IMR-90 (cell line): ENCODE data around the gene TRAPPC2B. TPM values are rescaled to one million over a fixed set of nuclear protein-coding genes. Genes with fewer than 3 reads are reported as not detected.

ENCODE experiments used
- ATAC-seq: fragments of 200-7000 bp; cut with Tn5 transposase; 2 replicates; pipeline ENCODE4 v1.9.1; 2020; ENCODE audit warnings: low read depth, mild to moderate bottlenecking, moderate library complexity
- BruUV-seq: library from RNA; stranded (reverse); fragments of 400-500 nt; replicated peaks from 2 replicates; lab custom pipeline; 2021; lab: Mats Ljungman, UMichigan
- CTCF ChIA-PET: fragments of 300-600 bp; formaldehyde crosslinking; extraction: SDS; loops from one replicate; lab custom pipeline; 2021; ENCODE audit warnings: antibody characterized with exemption; lab: Yijun Ruan, JAX
- POLR2A ChIA-PET: fragments of 300-600 bp; sonication (Branson Sonifier 250); formaldehyde crosslinking; loops from one replicate; lab custom pipeline; 2022; ENCODE audit warnings: antibody characterized with exemption; ENCODE audit not compliant: unreplicated experiment; lab: Charles Lee
- DNase-seq: peaks from one replicate; pipeline ENCODE4 v3.0.0; 2013
- H2AFZ ChIP-seq: replicated peaks from 2 replicates; pipeline ENCODE3; 2013; ENCODE audit warnings: low read length, mild to moderate bottlenecking; ENCODE audit not compliant: poor library complexity
- H2AK5ac ChIP-seq: 2 replicates; pipeline ENCODE4 v1.6.1; 2013; ENCODE audit warnings: low read depth, low read length, inconsistent platforms
- H2AK9ac ChIP-seq: replicated peaks from 2 replicates; pipeline ENCODE3; 2013; ENCODE audit warnings: mild to moderate bottlenecking, low read depth, low read length, moderate library complexity; ENCODE audit not compliant: poor library complexity
- H2BK120ac ChIP-seq: 2 replicates; pipeline ENCODE4 v1.6.1; 2013; ENCODE audit warnings: low read depth, low read length, inconsistent platforms
- H2BK15ac ChIP-seq: 3 replicates; pipeline ENCODE4 v1.6.1; 2013; ENCODE audit warnings: low read depth, low read length, inconsistent platforms
- H2BK20ac ChIP-seq: 2 replicates; pipeline ENCODE4 v1.6.1; 2013; ENCODE audit warnings: low read depth, mild to moderate bottlenecking, inconsistent platforms, low read length, moderate library complexity
- H2BK5ac ChIP-seq: 2 replicates; pipeline ENCODE4 v1.6.1; 2013; ENCODE audit warnings: mild to moderate bottlenecking, low read depth, low read length, inconsistent platforms; ENCODE audit not compliant: poor library complexity, severe bottlenecking
- H3K14ac ChIP-seq: replicated peaks from 2 replicates; pipeline ENCODE4 v1.6.1; 2013; ENCODE audit warnings: low read depth, low read length, inconsistent platforms
- H3K18ac ChIP-seq: 2 replicates; pipeline ENCODE4 v1.6.1; 2013; ENCODE audit warnings: low read depth, low read length, control low read depth
- H3K23ac ChIP-seq: 2 replicates; pipeline ENCODE4 v1.6.1; 2013; ENCODE audit warnings: low read depth, low read length, inconsistent platforms
- H3K27ac ChIP-seq: 2 replicates; pipeline ENCODE4 v1.5.1; 2013; ENCODE audit warnings: mild to moderate bottlenecking, control low read depth, low read length; ENCODE audit not compliant: insufficient read depth
- H3K27me3 ChIP-seq: 2 replicates; pipeline ENCODE4 v1.6.1; 2013; ENCODE audit warnings: low read length; ENCODE audit not compliant: control insufficient read depth, insufficient read depth
- H3K36me3 ChIP-seq: 2 replicates; pipeline ENCODE4 v1.6.1; 2013; ENCODE audit warnings: low read length, mixed read lengths; ENCODE audit not compliant: control insufficient read depth, insufficient read depth
- H3K4ac ChIP-seq: 2 replicates; pipeline ENCODE4 v1.6.1; 2013; ENCODE audit warnings: low read depth, low read length, inconsistent platforms
- H3K4me1 ChIP-seq: 2 replicates; pipeline ENCODE4 v1.6.1; 2013; ENCODE audit warnings: low read length, mixed read lengths; ENCODE audit not compliant: control insufficient read depth, insufficient read depth
- H3K4me2 ChIP-seq: 2 replicates; pipeline ENCODE4 v1.6.1; 2013; ENCODE audit warnings: low read depth, mild to moderate bottlenecking, control low read depth, low read length, moderate library complexity
- H3K4me3 ChIP-seq: 2 replicates; pipeline ENCODE4 v1.5.1; 2013; ENCODE audit warnings: low read depth, mild to moderate bottlenecking, control low read depth, low read length, moderate library complexity; ENCODE audit not compliant: insufficient read depth
- H3K56ac ChIP-seq: 2 replicates; pipeline ENCODE4 v1.6.1; 2013; ENCODE audit warnings: low read length, inconsistent platforms; ENCODE audit not compliant: insufficient read depth; ENCODE audit errors: extremely low read depth
- H3K79me1 ChIP-seq, 2 experiments: 2 replicates each; pipeline ENCODE4 v1.6.1; 2013; ENCODE audit warnings: low read length in 2 of 2, inconsistent platforms in 1 of 2, low read depth in 1 of 2
- H3K9ac ChIP-seq: 2 replicates; pipeline ENCODE4 v1.6.1; 2013; ENCODE audit warnings: low read depth, low read length, control low read depth
- H3K9me1 ChIP-seq: 2 replicates; pipeline ENCODE4 v1.6.1; 2013; ENCODE audit warnings: low read length, inconsistent platforms; ENCODE audit not compliant: insufficient read depth
- H3K9me3 ChIP-seq: 2 replicates; pipeline ENCODE4 v1.6.1; 2013; ENCODE audit warnings: low read length; ENCODE audit not compliant: control insufficient read depth, insufficient read depth
- H4K20me1 ChIP-seq: 2 replicates; pipeline ENCODE4 v1.6.1; 2013; ENCODE audit warnings: low read length, inconsistent platforms; ENCODE audit not compliant: insufficient read depth
- H4K5ac ChIP-seq: 2 replicates; pipeline ENCODE4 v1.6.1; 2013; ENCODE audit warnings: mild to moderate bottlenecking, low read depth, low read length, control low read depth
- H4K8ac ChIP-seq, 2 experiments: 2 replicates each; pipeline ENCODE4 v1.6.1; 2013; ENCODE audit warnings: low read depth in 2 of 2, low read length in 2 of 2, control low read depth in 1 of 2, inconsistent platforms in 1 of 2
- H4K91ac ChIP-seq: 2 replicates; pipeline ENCODE4 v1.6.1; 2013; ENCODE audit warnings: low read depth, low read length, inconsistent platforms; ENCODE audit not compliant: insufficient read depth
- BHLHE40 ChIP-seq: fragments of 150-350 bp; IDR thresholded peaks from 2 replicates; pipeline ENCODE4 v1.6.1; 2016; ENCODE audit warnings: mild to moderate bottlenecking, low read depth, low read length
- CEBPB ChIP-seq: IDR thresholded peaks from 2 replicates; pipeline ENCODE4 v1.6.1; 2012; ENCODE audit warnings: low read depth, low read length, improper control_type of control experiment
- CHD1 ChIP-seq: IDR thresholded peaks from 2 replicates; pipeline ENCODE4 v1.6.1; 2012; ENCODE audit warnings: low read depth, low read length, improper control_type of control experiment
- CTCF ChIP-seq: conservative IDR thresholded peaks from 2 replicates; pipeline ENCODE4 v1.5.1; 2012; ENCODE audit warnings: mild to moderate bottlenecking, low read depth, low read length, improper control_type of control experiment
- ELK1 ChIP-seq: fragments of 150-350 bp; IDR thresholded peaks from 2 replicates; pipeline ENCODE4 v1.6.1; 2016; ENCODE audit warnings: low read depth, mild to moderate bottlenecking, low read length, moderate library complexity, borderline replicate concordance
- MAZ ChIP-seq: IDR thresholded peaks from 2 replicates; pipeline ENCODE4 v1.6.1; 2012; ENCODE audit warnings: low read depth, mild to moderate bottlenecking, low read length, improper control_type of control experiment, moderate library complexity, borderline replicate concordance
- RAD21 ChIP-seq: IDR thresholded peaks from 2 replicates; pipeline ENCODE4 v1.6.1; 2012; ENCODE audit warnings: low read length, improper control_type of control experiment
- RCOR1 ChIP-seq: IDR thresholded peaks from 2 replicates; pipeline ENCODE4 v1.6.1; 2012; ENCODE audit warnings: mild to moderate bottlenecking, low read length, improper control_type of control experiment; ENCODE audit not compliant: insufficient replicate concordance
- RFX5 ChIP-seq: IDR thresholded peaks from 2 replicates; pipeline ENCODE4 v1.8.0; 2012; ENCODE audit warnings: low read depth, mild to moderate bottlenecking, low read length, moderate library complexity
- SMC3 ChIP-seq: fragments of 150-350 bp; IDR thresholded peaks from 2 replicates; pipeline ENCODE4 v1.6.1; 2016; ENCODE audit warnings: low read depth, mild to moderate bottlenecking, antibody characterized with exemption, low read length, moderate library complexity
- WGBS, 2 experiments: methylation state at CpG; one replicate each; pipeline versions ENCODE4 v1.1.5 to v1.1.7; 2013; ENCODE audit warnings: missing lambda C conversion rate in 2 of 2; ENCODE audit not compliant: insufficient read length in 1 of 2; ENCODE audit errors: extremely low coverage in 2 of 2; 5-methylcytosine and 5-hydroxymethylcytosine counted together
- dilution Hi-C: fragments of 300-500 bp; cut with HindIII; formaldehyde crosslinking; loops from one replicate; pipeline ENCODE4 v1.14.3; 2018; ENCODE audit warnings: low sequenced_read_pairs; ENCODE audit not compliant: unreplicated experiment
- in situ Hi-C: fragments of 300-500 bp; cut with MboI; formaldehyde crosslinking; loops from 3 replicates; pipeline ENCODE4 v1.14.3; 2019; ENCODE audit warnings: low sequenced_read_pairs, inconsistent platforms, mixed read lengths
- intact Hi-C: fragments of 100-400 bp; cut with micrococcal nuclease; formaldehyde crosslinking; loops from 2 replicates; pipeline ENCODE4 v1.10.0; 2022
- polyA plus RNA-seq, 3 experiments: library from polyadenylated mRNA; depleted of rRNA; stranded (reverse); fragments of >200 nt; gene quantifications; 2 replicates each; pipeline ENCODE4 v1.2.3, GENCODE V29; 2012; ENCODE audit warnings: low replicate concordance in 1 of 3
- total RNA-seq: library from RNA; depleted of rRNA; stranded (reverse); fragments of >200 nt; gene quantifications from 2 replicates; pipeline ENCODE4 v1.2.3, GENCODE V29; 2012

The TRAPPC2B gene
- total and polyA plus RNA-seq, 2 of the 4 experiments (the other 2 are of a cell fraction), result 14.9 to 20.4 TPM

GRCh38 chr19:57403737-57404563, 40.6 kb downstream of the TRAPPC2B start (continued):
- no peak for TF ChIP-seq CEBPB

- dilution Hi-C loops, result no loop called here
- H3K9ac ChIP-seq, result no peak overlapping the region
- no peak overlapping the region for H3K56ac ChIP-seq
- H3K14ac ChIP-seq, result no peak overlapping the region
- in situ Hi-C loops, result no loop called here
- no peak overlapping the region for H3K4me3 ChIP-seq
- H2AFZ ChIP-seq, result peak overlapping the region; percentile 78
- no peak overlapping the region for H4K91ac ChIP-seq
- 6% methylated on average over 3 of the region's 8 CpGs; no CpG with 5 or more reads in 1 of the 2 experiments for WGBS, 2 experiments
- no peaks in the 10 kb centered on the region for H3K9me3 ChIP-seq
- H2BK20ac ChIP-seq, result no peak overlapping the region
- H2AK5ac ChIP-seq, result no peak overlapping the region
- peak; percentile 66 for ATAC-seq
- no peaks in the 10 kb centered on the region for H3K27me3 ChIP-seq
- no peak overlapping the region for H2AK9ac ChIP-seq
- H3K36me3 ChIP-seq, result no peaks in the 10 kb centered on the region; the same call in 1 of the 2 replicates
- no peak overlapping the region for H3K18ac ChIP-seq
- no peak overlapping the region for H3K27ac ChIP-seq
- H4K20me1 ChIP-seq, result no peaks in the 10 kb centered on the region
- H2BK15ac ChIP-seq, result no peak overlapping the region
- POLR2A ChIA-PET, result interaction anchor here (0.6 kb wide), 1 partner anchor 42 kb away, joined by 3 read pairs; no protein-coding TSS in a partner anchor
- no peak overlapping the region for H4K5ac ChIP-seq
- peak; percentile 45 for DNase-seq
- TF ChIP-seq SMC3 (peak; percentile 56), MAZ (no peak), BHLHE40 (no peak), CEBPB (peak; percentile 75), ELK1 (no peak), RAD21 (peak; percentile 75), RFX5 (no peak), CHD1 (no peak), CTCF (peak; percentile 72), RCOR1 (no peak)
- H4K8ac ChIP-seq, result no peak overlapping the region
- no TSS peak for BruUV-seq
- no peaks in the 10 kb centered on the region for H3K4me1 ChIP-seq
- no peak overlapping the region for H3K4me2 ChIP-seq
- H3K9me1 ChIP-seq, result peaks cover 5% of the 10 kb centered on the region
- H3K23ac ChIP-seq, result no peak overlapping the region
- intact Hi-C loops, result loop anchor here (5.0 kb wide), 1 partner anchor 751 kb away; no protein-coding TSS in a partner anchor
- H3K79me1 ChIP-seq, result peaks cover 2 to 4% of the 10 kb centered on the region in 2 experiments; a peak in 2 of 4 replicates
- CTCF ChIA-PET, result interaction anchor here (1.0 to 1.6 kb wide), 2 partner anchors 13 to 17 kb away, joined by 3 to 4 read pairs; no protein-coding TSS in a partner anchor
- H2BK120ac ChIP-seq, result no peak overlapping the region
- H3K4ac ChIP-seq, result no peak overlapping the region
- H2BK5ac ChIP-seq, result no peak overlapping the region
These were observed 43.3 kb downstream of the TRAPPC2B start for GRCh38 chr19:57406516-57407123.
